GM12891 (cell line): Measurements from ENCODE around the gene PRRG3.

Experiments used
- PAX5 ChIP-seq: IDR thresholded peaks from 2 replicates; pipeline ENCODE4 v1.6.1; 2011; ENCODE audit warnings: low read length, moderate library complexity, mild to moderate bottlenecking; ENCODE audit not compliant: insufficient read depth, severe bottlenecking
- POLR2A ChIP-seq: IDR thresholded peaks from 2 replicates; pipeline ENCODE4 v1.6.1; 2011; ENCODE audit warnings: low read depth, low read length, control low read depth
- POLR2AphosphoS5 ChIP-seq: IDR thresholded peaks from 2 replicates; pipeline ENCODE4 v1.6.1; 2011; ENCODE audit warnings: low read depth, low read length, control low read depth
- SPI1 ChIP-seq: IDR thresholded peaks from 2 replicates; pipeline ENCODE4 v1.6.1; 2011; ENCODE audit warnings: low read depth, low read length, control low read depth
- TAF1 ChIP-seq: IDR thresholded peaks from 2 replicates; pipeline ENCODE4 v1.6.1; 2011; ENCODE audit warnings: low read depth, low read length, control low read depth

GRCh38 chrX:151700581-151700980, 5.3 kb downstream of the PRRG3 start:
- no peak for TF ChIP-seq POLR2A
- TF ChIP-seq TAF1, result no peak
- no peak for TF ChIP-seq POLR2AphosphoS5
- TF ChIP-seq SPI1, result no peak
- no peak for TF ChIP-seq PAX5
